ENCODE data around the gene MS4A6E.

MS4A6E gene

DNA sequence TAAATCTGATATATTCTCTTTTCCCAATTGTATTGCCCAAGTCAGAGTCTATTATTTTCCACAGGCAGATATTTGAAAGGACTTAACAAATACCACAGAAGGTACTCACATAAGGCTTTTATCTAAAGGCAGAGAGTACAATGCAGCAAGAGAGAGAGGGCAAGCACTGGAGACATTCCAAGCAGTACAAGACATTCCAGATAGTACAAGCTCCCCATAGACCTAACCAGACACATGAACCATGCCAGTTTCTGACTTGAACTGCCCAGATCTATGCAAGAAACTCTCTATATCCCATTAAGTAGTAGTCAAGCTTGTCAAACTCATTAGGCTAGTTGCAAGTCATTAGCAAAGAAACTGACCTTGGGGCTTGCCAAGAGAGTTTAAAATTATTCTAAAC, 11.2 kb upstream of the MS4A6E start:
- Histone ChIP-seq H4K20me1 (ENCODE audit: insufficient read depth, low read length, poor library complexity, severe bottlenecking) (no peaks in the 10 kb centered on the region), H3K9ac (ENCODE audit: low read depth, low read length, poor library complexity, severe bottlenecking) (no peak overlapping the region), H3K9me3 (ENCODE audit: insufficient read depth, low read depth, low read length) (0 out of 2 replicates have a peak, but pooled peaks cover 3% of the 10 kb centered on the region), H3F3A (ENCODE audit: low read depth) (no peaks in the 10 kb centered on the region), H3K4me2 (ENCODE audit: low read depth, low read length, poor library complexity, severe bottlenecking) (no peak overlapping the region), H3K79me2 (ENCODE audit: insufficient read depth, low read length) (no peaks in the 10 kb centered on the region), H3K27me3 (ENCODE audit: insufficient read depth, low read length, poor library complexity, severe bottlenecking) (peaks cover 11% of the 10 kb centered on the region), H3K4me1 (ENCODE audit: insufficient read depth, low read length, poor library complexity, severe bottlenecking) (no peaks in the 10 kb centered on the region), H3K9me2 (replicated peaks; ENCODE audit: low read depth, low read length) (no peaks in the 10 kb centered on the region), H3K36me3 (ENCODE audit: insufficient read depth, low read length) (no peaks in the 10 kb centered on the region), H2AFZ (ENCODE audit: low read length) (no peak overlapping the region), H3K4me3 (ENCODE audit: low read length, poor library complexity, severe bottlenecking) (no peak overlapping the region)
- TF ChIP-seq EZH2phosphoT487 (IDR thresholded peaks at IDR 0.05; ENCODE audit: borderline replicate concordance): no peak
- TF ChIP-seq, protein P1, sequence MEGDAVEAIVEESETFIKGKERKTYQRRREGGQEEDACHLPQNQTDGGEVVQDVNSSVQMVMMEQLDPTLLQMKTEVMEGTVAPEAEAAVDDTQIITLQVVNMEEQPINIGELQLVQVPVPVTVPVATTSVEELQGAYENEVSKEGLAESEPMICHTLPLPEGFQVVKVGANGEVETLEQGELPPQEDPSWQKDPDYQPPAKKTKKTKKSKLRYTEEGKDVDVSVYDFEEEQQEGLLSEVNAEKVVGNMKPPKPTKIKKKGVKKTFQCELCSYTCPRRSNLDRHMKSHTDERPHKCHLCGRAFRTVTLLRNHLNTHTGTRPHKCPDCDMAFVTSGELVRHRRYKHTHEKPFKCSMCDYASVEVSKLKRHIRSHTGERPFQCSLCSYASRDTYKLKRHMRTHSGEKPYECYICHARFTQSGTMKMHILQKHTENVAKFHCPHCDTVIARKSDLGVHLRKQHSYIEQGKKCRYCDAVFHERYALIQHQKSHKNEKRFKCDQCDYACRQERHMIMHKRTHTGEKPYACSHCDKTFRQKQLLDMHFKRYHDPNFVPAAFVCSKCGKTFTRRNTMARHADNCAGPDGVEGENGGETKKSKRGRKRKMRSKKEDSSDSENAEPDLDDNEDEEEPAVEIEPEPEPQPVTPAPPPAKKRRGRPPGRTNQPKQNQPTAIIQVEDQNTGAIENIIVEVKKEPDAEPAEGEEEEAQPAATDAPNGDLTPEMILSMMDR (conservative IDR thresholded peaks at IDR 0.05; ENCODE audit: low read length): no peak

DNA sequence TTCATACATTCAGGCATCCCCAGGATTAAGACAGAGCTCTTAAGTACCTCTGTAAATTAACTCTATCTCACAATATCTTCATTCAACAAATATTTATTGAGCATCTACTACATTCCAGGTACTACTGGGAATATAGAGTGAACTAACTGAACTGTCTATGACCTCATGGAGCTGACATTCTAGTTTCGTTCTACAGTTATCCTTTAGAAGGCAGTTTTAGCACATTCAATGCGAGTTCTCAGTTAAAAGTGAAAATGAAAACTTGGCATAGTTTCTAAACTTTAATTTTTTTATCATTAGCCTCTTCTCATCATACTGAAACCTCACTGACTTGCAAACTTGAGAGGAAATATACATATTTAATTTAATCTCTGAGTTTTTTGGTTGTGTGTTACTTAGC, 10.7 kb upstream of the MS4A6E start:
- Histone ChIP-seq H3F3A (ENCODE audit: low read depth) (no peaks in the 10 kb centered on the region), H3K36me3 (ENCODE audit: insufficient read depth, low read length) (no peaks in the 10 kb centered on the region), H2AFZ (ENCODE audit: low read length) (no peak overlapping the region), H3K9ac (ENCODE audit: low read depth, low read length, poor library complexity, severe bottlenecking) (no peak overlapping the region), H3K9me3 (ENCODE audit: insufficient read depth, low read depth, low read length) (0 out of 2 replicates have a peak, but pooled peaks cover 3% of the 10 kb centered on the region), H3K27me3 (ENCODE audit: insufficient read depth, low read length, poor library complexity, severe bottlenecking) (peaks cover 11% of the 10 kb centered on the region), H3K4me3 (ENCODE audit: low read length, poor library complexity, severe bottlenecking) (no peak overlapping the region), H3K79me2 (ENCODE audit: insufficient read depth, low read length) (no peaks in the 10 kb centered on the region), H3K4me1 (ENCODE audit: insufficient read depth, low read length, poor library complexity, severe bottlenecking) (no peaks in the 10 kb centered on the region), H3K9me2 (replicated peaks; ENCODE audit: low read depth, low read length) (no peaks in the 10 kb centered on the region), H3K4me2 (ENCODE audit: low read depth, low read length, poor library complexity, severe bottlenecking) (no peak overlapping the region), H4K20me1 (ENCODE audit: insufficient read depth, low read length, poor library complexity, severe bottlenecking) (no peaks in the 10 kb centered on the region)
- TF ChIP-seq, protein P1 (conservative IDR thresholded peaks at IDR 0.05; ENCODE audit: low read length): no peak
- TF ChIP-seq EZH2phosphoT487 (IDR thresholded peaks at IDR 0.05; ENCODE audit: borderline replicate concordance): no peak

DNA sequence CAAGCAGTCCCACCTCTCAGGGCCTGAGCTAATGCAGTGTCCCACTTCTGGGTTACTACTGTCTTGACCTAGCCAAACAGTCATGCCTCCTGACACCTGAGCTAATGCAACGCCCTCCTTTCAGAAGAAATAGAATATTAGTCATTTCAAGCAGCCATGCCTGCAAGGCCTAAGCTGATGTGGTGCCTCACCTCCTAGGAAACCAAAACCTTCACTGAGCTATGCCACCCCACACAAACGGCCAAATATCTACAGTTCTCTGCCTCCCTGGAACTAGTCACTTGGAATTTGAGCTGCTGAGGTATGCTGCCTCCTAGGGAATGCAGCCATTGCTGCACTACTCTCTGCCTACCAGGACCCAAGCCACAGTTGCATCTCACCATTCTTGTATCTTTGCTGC, 8.3 kb upstream of the MS4A6E start:
- no peaks in the 10 kb centered on the region for H3K36me3 ChIP-seq (ENCODE audit: insufficient read depth, low read length)
- H3K79me2 ChIP-seq (ENCODE audit: insufficient read depth, low read length): no peaks in the 10 kb centered on the region
- no peaks in the 10 kb centered on the region for H3K4me1 ChIP-seq (ENCODE audit: insufficient read depth, low read length, poor library complexity, severe bottlenecking)
- no peak overlapping the region for H3K4me3 ChIP-seq (ENCODE audit: low read length, poor library complexity, severe bottlenecking)
- no peak overlapping the region for H3K9ac ChIP-seq (ENCODE audit: low read depth, low read length, poor library complexity, severe bottlenecking)
- H4K20me1 ChIP-seq (ENCODE audit: insufficient read depth, low read length, poor library complexity, severe bottlenecking): no peaks in the 10 kb centered on the region
- no peak overlapping the region for H3K4me2 ChIP-seq (ENCODE audit: low read depth, low read length, poor library complexity, severe bottlenecking)
- H3K9me2 ChIP-seq (replicated peaks; ENCODE audit: low read depth, low read length): no peaks in the 10 kb centered on the region
- TF ChIP-seq, protein P1 (conservative IDR thresholded peaks at IDR 0.05; ENCODE audit: low read length): no peak
- no peak for TF ChIP-seq EZH2phosphoT487 (IDR thresholded peaks at IDR 0.05; ENCODE audit: borderline replicate concordance)
- H3K9me3 ChIP-seq (ENCODE audit: insufficient read depth, low read depth, low read length): 0 out of 2 replicates have a peak, but pooled peaks cover 3% of the 10 kb centered on the region
- peaks cover 11% of the 10 kb centered on the region for H3K27me3 ChIP-seq (ENCODE audit: insufficient read depth, low read length, poor library complexity, severe bottlenecking)
- H3F3A ChIP-seq (ENCODE audit: low read depth): no peaks in the 10 kb centered on the region
- H2AFZ ChIP-seq (ENCODE audit: low read length): no peak overlapping the region

Data from Loucy (cell line).